B cell (primary cell): ENCODE results near the gene TMED10. TPM values are rescaled to one million over a fixed set of nuclear protein-coding genes. Genes with fewer than 3 reads are reported as not detected.

Experiments
- ATAC-seq: fragments of 200-7000 bp; cut with Tn5 transposase; one replicate; pipeline ENCODE4 v1.10.0; 2021; ENCODE audit warnings: low read depth, mild to moderate bottlenecking, moderate number of reproducible peaks, moderate library complexity
- CTCF ChIA-PET: fragments of 350-600 bp; sonication (Branson Sonifier 250); formaldehyde crosslinking; loops from one replicate; lab custom pipeline; 2021; ENCODE audit warnings: antibody characterized with exemption, inconsistent platforms; lab: Charles Lee
- POLR2A ChIA-PET: fragments of 350-600 bp; sonication (Branson Sonifier 250); formaldehyde crosslinking; loops from one replicate; lab custom pipeline; 2021; ENCODE audit warnings: antibody characterized with exemption; lab: Charles Lee
- DNase-seq: peaks from one replicate; pipeline ENCODE4 v3.0.0; 2013
- H2AFZ ChIP-seq: 2 replicates; pipeline ENCODE4 v1.6.1; 2012; ENCODE audit warnings: mild to moderate bottlenecking, low read depth, low read length; ENCODE audit not compliant: insufficient read depth, poor library complexity, severe bottlenecking
- H3K27ac ChIP-seq, 2 donors: 1 replicate in 1 of 2; 2 replicates in 1 of 2; pipeline ENCODE4 v1.5.1; 2012 to 2013; ENCODE audit warnings: low read length in 2 of 2, mild to moderate bottlenecking in 2 of 2, moderate library complexity in 1 of 2
- H3K27me3 ChIP-seq, 4 experiments: fragments of 200-600 bp in 1 of 4; sonication (generic) in 1 of 4; replicated peaks in 1 of 4; 1 replicate in 2 of 4; 2 replicates in 2 of 4; pipeline versions ENCODE4 v1.6.1 to v1.7.0; 2013 to 2016; ENCODE audit warnings: low read length in 3 of 4, mild to moderate bottlenecking in 2 of 4, mixed read lengths in 1 of 4, moderate library complexity in 1 of 4; ENCODE audit not compliant: insufficient read depth in 4 of 4, control insufficient read depth in 3 of 4; ENCODE audit errors: control extremely low read depth in 1 of 4
- H3K36me3 ChIP-seq, 2 experiments: replicated peaks in 1 of 2; 1 replicate in 1 of 2; 2 replicates in 1 of 2; pipeline versions ENCODE4 v1.6.1 to v1.7.1; 2013; ENCODE audit warnings: low read length in 1 of 2; ENCODE audit not compliant: insufficient read depth in 2 of 2, control insufficient read depth in 1 of 2; ENCODE audit errors: control extremely low read depth in 1 of 2, extremely low read depth in 1 of 2
- H3K4me1 ChIP-seq, 2 donors: fragments of 200-600 bp in 1 of 2; sonication (generic) in 1 of 2; 1 replicate in 1 of 2; 2 replicates in 1 of 2; pipeline versions ENCODE4 v1.5.1 to v1.6.1; 2013 to 2017; ENCODE audit warnings: low read length in 2 of 2; ENCODE audit not compliant: control insufficient read depth in 2 of 2, insufficient read depth in 2 of 2
- H3K4me2 ChIP-seq: replicated peaks from 2 replicates; pipeline ENCODE3; 2012; ENCODE audit warnings: mild to moderate bottlenecking, low read depth, low read length; ENCODE audit not compliant: poor library complexity, severe bottlenecking
- H3K4me3 ChIP-seq, 5 experiments: fragments of 200-600 bp in 1 of 5; sonication (generic) in 1 of 5; 1 replicate in 3 of 5; 2 replicates in 2 of 5; pipeline versions ENCODE4 v1.5.1 to v1.7.0; 2011 to 2016; ENCODE audit warnings: low read length in 4 of 5, mild to moderate bottlenecking in 4 of 5, low read depth in 2 of 5, control low read depth in 1 of 5, moderate library complexity in 1 of 5; ENCODE audit not compliant: insufficient read depth in 1 of 5; ENCODE audit errors: control extremely low read depth in 1 of 5, extremely low read depth in 1 of 5
- H3K79me2 ChIP-seq: fragments of 200-600 bp; sonication (generic); one replicate; pipeline ENCODE4 v1.6.0; 2016; ENCODE audit warnings: low read length; ENCODE audit not compliant: control insufficient read depth, insufficient read depth
- H3K9ac ChIP-seq: fragments of 200-600 bp; sonication (generic); 2 replicates; pipeline ENCODE4 v1.6.1; 2017; ENCODE audit warnings: mild to moderate bottlenecking, low read length, moderate library complexity
- H3K9me3 ChIP-seq, 3 donors: one replicate each; pipeline versions ENCODE4 v1.6.1 to v1.7.1; 2013; ENCODE audit warnings: low read length in 2 of 3; ENCODE audit not compliant: control insufficient read depth in 2 of 3, insufficient read depth in 1 of 3; ENCODE audit errors: control extremely low read depth in 1 of 3
- H4K20me1 ChIP-seq: 2 replicates; pipeline ENCODE4 v1.6.0; 2012; ENCODE audit warnings: mild to moderate bottlenecking, low read length; ENCODE audit not compliant: insufficient read depth, control insufficient read depth, poor library complexity, severe bottlenecking
- H3K27ac Mint-ChIP-seq: one replicate; pipeline ENCODE4 v1.8.0; 2021; ENCODE audit warnings: mixed read lengths
- H3K27me3 Mint-ChIP-seq: one replicate; pipeline ENCODE4 v1.8.0; 2021; ENCODE audit warnings: mixed read lengths
- H3K4me1 Mint-ChIP-seq: one replicate; pipeline ENCODE4 v1.8.0; 2021; ENCODE audit warnings: mixed read lengths
- H3K4me3 Mint-ChIP-seq: one replicate; pipeline ENCODE4 v1.8.0; 2021; ENCODE audit warnings: mixed read lengths
- H3K9me3 Mint-ChIP-seq: one replicate; pipeline ENCODE4 v1.8.0; 2022; ENCODE audit warnings: mixed read lengths; ENCODE audit not compliant: insufficient read depth
- EZH2 ChIP-seq: IDR thresholded peaks from 2 replicates; pipeline ENCODE4 v1.6.1; 2012; ENCODE audit warnings: borderline replicate concordance, low read depth, mild to moderate bottlenecking, moderate library complexity, low read length; ENCODE audit not compliant: insufficient read depth, poor library complexity, severe bottlenecking
- WGBS: methylation state at CpG from one replicate; pipeline ENCODE4 v1.1.5; 2013; ENCODE audit warnings: missing lambda C conversion rate; ENCODE audit not compliant: insufficient coverage; 5-methylcytosine and 5-hydroxymethylcytosine counted together
- intact Hi-C: fragments of 100-400 bp; cut with micrococcal nuclease; formaldehyde crosslinking; loops from one replicate; pipeline ENCODE4 v1.10.0; 2022
- polyA plus RNA-seq: library from polyadenylated mRNA; depleted of rRNA; stranded (reverse); fragments of >200 nt; gene quantifications from 2 replicates; pipeline ENCODE4 v1.2.3, GENCODE V29; 2012
- total RNA-seq, 2 donors: library from RNA; stranded (reverse); fragments of 120-200 nt in 1 of 2; gene quantifications; 1 replicate in 1 of 2; 2 replicates in 1 of 2; pipeline versions ENCODE4 v1.2.3 to v1.2.4, GENCODE V29; 2013 to 2022
- TF ChIP-seq, protein P1 (sequence below): fragments of 200-600 bp; IDR thresholded peaks from one replicate; pipeline ENCODE4 v1.8.0; 2022; ENCODE audit warnings: antibody characterized with exemption, mild to moderate bottlenecking

Gene TMED10
- total and polyA plus RNA-seq, 2 donors (not counting 1 experiment from before 2014, with no cell fraction given): 72.0 to 111 TPM

DNA sequence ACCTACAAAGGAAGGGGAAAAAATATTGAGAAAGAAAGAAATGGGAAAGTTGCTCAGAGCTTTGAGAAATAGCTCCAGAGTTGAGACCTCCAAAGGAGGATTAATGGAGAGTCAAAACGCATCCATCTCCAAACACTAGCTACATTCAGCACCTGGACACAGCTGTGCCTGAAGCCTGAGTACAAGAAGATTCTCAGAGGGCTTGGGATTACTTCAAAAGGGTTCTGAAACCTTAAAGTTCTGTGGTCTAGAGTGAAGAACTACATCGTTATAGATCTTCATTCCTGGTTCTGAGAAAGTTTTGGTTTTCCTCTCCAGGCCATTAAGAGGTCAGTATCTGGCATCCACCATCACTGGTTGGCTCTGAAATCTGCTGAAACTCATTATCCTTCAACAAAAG is 10.5 kb upstream of the TMED10 start:
- H3K9me3 Mint-ChIP-seq: no peaks in the 10 kb centered on the region
- ChIA-PET POLR2A (interaction anchor here (1.4 kb wide), 1 partner anchor 107 kb away, joined by 3 read pairs; no protein-coding TSS in a partner anchor), CTCF (no interaction called here)
- no peak for DNase-seq
- H3K27ac Mint-ChIP-seq: peak overlapping the region; percentile 13
- peaks cover 25% of the 10 kb centered on the region for H3K4me1 Mint-ChIP-seq
- Histone ChIP-seq H3K4me3 (no peak overlapping the region), H3K4me2 (no peak overlapping the region), H3K79me2 (no peaks in the 10 kb centered on the region), H2AFZ (no peak overlapping the region), H4K20me1 (no peaks in the 10 kb centered on the region), H3K9me3 (no peaks in the 10 kb centered on the region), H3K4me1 (peaks cover 18 to 25% of the 10 kb centered on the region in 2 donors), H3K36me3 (no peaks in the 10 kb centered on the region), H3K27me3 (no peaks in the 10 kb centered on the region), H3K9ac (no peak overlapping the region), H3K27ac (no peak overlapping the region)
- no peaks in the 10 kb centered on the region for H3K27me3 Mint-ChIP-seq
- intact Hi-C loops: loop anchor here (5.0 kb wide), 1 partner anchor 35 kb away; no protein-coding TSS in a partner anchor
- ATAC-seq: no peak
- TF ChIP-seq, protein P1, sequence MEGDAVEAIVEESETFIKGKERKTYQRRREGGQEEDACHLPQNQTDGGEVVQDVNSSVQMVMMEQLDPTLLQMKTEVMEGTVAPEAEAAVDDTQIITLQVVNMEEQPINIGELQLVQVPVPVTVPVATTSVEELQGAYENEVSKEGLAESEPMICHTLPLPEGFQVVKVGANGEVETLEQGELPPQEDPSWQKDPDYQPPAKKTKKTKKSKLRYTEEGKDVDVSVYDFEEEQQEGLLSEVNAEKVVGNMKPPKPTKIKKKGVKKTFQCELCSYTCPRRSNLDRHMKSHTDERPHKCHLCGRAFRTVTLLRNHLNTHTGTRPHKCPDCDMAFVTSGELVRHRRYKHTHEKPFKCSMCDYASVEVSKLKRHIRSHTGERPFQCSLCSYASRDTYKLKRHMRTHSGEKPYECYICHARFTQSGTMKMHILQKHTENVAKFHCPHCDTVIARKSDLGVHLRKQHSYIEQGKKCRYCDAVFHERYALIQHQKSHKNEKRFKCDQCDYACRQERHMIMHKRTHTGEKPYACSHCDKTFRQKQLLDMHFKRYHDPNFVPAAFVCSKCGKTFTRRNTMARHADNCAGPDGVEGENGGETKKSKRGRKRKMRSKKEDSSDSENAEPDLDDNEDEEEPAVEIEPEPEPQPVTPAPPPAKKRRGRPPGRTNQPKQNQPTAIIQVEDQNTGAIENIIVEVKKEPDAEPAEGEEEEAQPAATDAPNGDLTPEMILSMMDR: no peak
- no peak for TF ChIP-seq EZH2
- WGBS: no CpG with 5 or more reads among the region's 2 CpGs
- no peak overlapping the region for H3K4me3 Mint-ChIP-seq

DNA sequence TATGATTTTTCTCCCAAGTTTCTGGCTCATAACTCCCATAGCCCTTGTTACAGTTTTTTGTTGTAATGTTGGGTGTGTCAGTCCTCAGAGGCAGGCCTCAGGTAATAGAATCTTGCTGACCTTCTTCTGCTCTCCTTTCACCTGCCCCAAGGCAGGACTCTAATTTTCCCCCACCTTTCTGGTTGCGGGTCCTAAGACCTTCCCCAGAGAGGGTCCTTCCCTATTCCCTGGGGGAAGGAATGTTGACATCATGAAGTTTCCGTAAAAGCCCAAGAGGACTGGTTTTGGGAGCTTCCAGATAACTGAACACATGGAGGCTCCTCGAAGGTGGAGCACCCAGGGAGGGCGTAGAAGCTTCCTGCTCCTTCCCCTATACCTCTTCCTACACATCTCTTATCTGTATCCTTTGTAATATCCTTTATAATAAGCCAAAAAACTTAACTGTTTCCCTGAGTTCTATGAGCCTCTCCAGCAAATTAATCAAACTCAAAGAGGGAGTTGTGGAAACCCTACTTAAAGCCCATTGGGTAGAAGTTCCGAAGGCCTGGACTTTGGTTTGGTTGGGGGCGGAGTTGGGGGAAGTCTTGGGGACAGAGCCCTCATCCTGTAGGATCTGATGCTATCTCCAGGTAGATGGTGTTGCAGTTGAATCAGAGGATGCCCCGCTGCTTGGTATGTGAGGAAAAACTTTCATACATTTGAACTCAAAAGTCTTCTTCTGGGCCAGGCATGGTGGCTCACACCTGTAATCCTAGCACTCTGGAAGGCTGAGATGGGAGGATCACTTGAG is 9.0 kb upstream of the TMED10 start:
- Mint-ChIP-seq H3K27me3 (no peaks in the 10 kb centered on the region), H3K9me3 (no peaks in the 10 kb centered on the region), H3K4me3 (no peak overlapping the region), H3K27ac (no peak overlapping the region), H3K4me1 (peaks cover 25% of the 10 kb centered on the region)
- Histone ChIP-seq H3K4me3 (no peak overlapping the region), H3K4me1 (peaks cover 18 to 25% of the 10 kb centered on the region in 2 donors), H3K79me2 (no peaks in the 10 kb centered on the region), H3K9me3 (no peaks in the 10 kb centered on the region), H3K36me3 (no peaks in the 10 kb centered on the region), H4K20me1 (no peaks in the 10 kb centered on the region), H2AFZ (no peak overlapping the region), H3K27ac (no peak overlapping the region), H3K4me2 (no peak overlapping the region), H3K27me3 (no peaks in the 10 kb centered on the region), H3K9ac (no peak overlapping the region)
- 88% methylated on average over 5 of the region's 7 CpGs for WGBS
- POLR2A ChIA-PET: no interaction called here
- CTCF ChIA-PET: interaction anchor here (0.6 kb wide), 1 partner anchor 85 kb away, joined by 3 read pairs; no protein-coding TSS in a partner anchor
- DNase-seq (no peak), ATAC-seq (no peak)
- no peak for TF ChIP-seq EZH2
- TF ChIP-seq, protein P1: no peak
- intact Hi-C loops: loop anchor here (5.0 kb wide), 1 partner anchor 37 kb away; no protein-coding TSS in a partner anchor
